GM19438 (cell line): Measurements from ENCODE around the gene STH.

Experiments used
- ATAC-seq: cut with Tn5 transposase; IDR thresholded peaks from one replicate; pipeline ENCODE4 v1.9.1; 2021; ENCODE audit warnings: low read depth; ENCODE audit not compliant: unreplicated experiment

STH gene

GRCh38 chr17:45966606-45967280, 32.3 kb upstream of the STH start:
- no peak for ATAC-seq

- ATAC-seq: no peak
Measured at GRCh38 chr17:45967378-45967777, 31.7 kb upstream of the STH start.

- no peak for ATAC-seq
Measured at GRCh38 chr17:45968732-45969131, 30.3 kb upstream of the STH start.

GRCh38 chr17:45969726-45970125, 29.3 kb upstream of the STH start:
- no peak for ATAC-seq

GRCh38 chr17:45970659-45971058, 28.4 kb upstream of the STH start:
- ATAC-seq: no peak

GRCh38 chr17:45971698-45972141, 27.3 kb upstream of the STH start:
- no peak for ATAC-seq

GRCh38 chr17:45972531-45972930, 26.5 kb upstream of the STH start:
- no peak for ATAC-seq

- no peak for ATAC-seq
Measured at GRCh38 chr17:45973099-45973780, 25.8 kb upstream of the STH start.

GRCh38 chr17:45973946-45974859, 24.8 kb upstream of the STH start:
- no peak for ATAC-seq

- no peak for ATAC-seq
Measured at GRCh38 chr17:45974916-45975630, 24.0 kb upstream of the STH start.

- ATAC-seq: no peak
Measured at GRCh38 chr17:45975640-45976295, 23.3 kb upstream of the STH start.

- no peak for ATAC-seq
Measured at GRCh38 chr17:45976391-45976754, 22.7 kb upstream of the STH start.

- ATAC-seq: no peak
Measured at GRCh38 chr17:45976755-45977505, 22.1 kb upstream of the STH start.

- ATAC-seq: no peak
Measured at GRCh38 chr17:45977506-45977824, 21.6 kb upstream of the STH start.

GRCh38 chr17:45977976-45978626, 20.9 kb upstream of the STH start:
- no peak for ATAC-seq

- no peak for ATAC-seq
Measured at GRCh38 chr17:45979137-45979536, 19.9 kb upstream of the STH start.

GRCh38 chr17:45980855-45981254, 18.2 kb upstream of the STH start:
- no peak for ATAC-seq

- ATAC-seq: no peak
Measured at GRCh38 chr17:45981306-45981705, 17.7 kb upstream of the STH start.
